GM19452 (cell line): ENCODE results near the gene DNAJC12.
A peak's percentile ranks its signal among the peaks of the same experiment; 100 is the strongest.
"Not testable (repeated sequence)": the region's sequence is repeated elsewhere in the genome, so short reads cannot be mapped to it uniquely, and the experiment has no call there.

Source experiments
- ATAC-seq: cut with Tn5 transposase; IDR thresholded peaks from one replicate; pipeline ENCODE4 v1.9.1; 2021; ENCODE audit not compliant: unreplicated experiment

The DNAJC12 gene

DNA sequence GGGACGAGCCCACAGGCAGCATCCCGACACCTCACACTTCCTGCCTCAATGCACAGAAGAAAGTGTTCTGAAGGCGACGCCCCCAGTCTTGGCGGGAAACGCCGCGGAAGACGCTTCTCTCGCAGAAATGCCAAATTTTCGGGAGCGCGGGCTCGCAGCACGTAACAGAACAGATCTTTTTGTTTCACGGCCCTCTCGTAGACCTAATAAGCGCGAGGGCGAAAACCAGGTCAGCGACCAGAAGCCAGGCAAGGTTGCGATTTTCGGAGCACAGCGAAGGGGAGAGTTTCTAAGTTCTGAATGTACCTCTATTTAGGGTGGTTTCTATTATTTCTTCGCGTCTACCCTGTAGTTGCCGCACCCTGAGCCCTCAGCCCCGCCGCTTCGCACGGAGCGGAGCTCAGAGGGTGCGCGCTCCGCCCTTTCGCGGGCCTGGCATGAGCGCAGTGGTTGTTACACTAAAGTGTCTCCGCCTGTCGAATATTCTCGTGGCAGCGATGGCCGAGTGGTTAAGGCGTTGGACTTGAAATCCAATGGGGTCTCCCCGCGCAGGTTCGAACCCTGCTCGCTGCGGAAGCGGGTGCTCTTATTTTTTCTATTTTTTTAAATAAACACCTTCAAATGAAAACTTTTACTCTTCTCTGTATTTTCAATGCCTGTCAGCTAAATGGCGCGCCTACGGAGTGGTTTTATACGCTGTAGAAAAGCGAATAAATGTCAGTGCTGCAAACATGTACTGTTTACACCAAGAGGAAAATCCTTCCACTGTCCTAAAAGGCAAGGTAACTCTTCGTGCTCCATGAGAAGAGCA is 73.8 kb downstream of the DNAJC12 start:
- peak; percentile 87 for ATAC-seq

DNA sequence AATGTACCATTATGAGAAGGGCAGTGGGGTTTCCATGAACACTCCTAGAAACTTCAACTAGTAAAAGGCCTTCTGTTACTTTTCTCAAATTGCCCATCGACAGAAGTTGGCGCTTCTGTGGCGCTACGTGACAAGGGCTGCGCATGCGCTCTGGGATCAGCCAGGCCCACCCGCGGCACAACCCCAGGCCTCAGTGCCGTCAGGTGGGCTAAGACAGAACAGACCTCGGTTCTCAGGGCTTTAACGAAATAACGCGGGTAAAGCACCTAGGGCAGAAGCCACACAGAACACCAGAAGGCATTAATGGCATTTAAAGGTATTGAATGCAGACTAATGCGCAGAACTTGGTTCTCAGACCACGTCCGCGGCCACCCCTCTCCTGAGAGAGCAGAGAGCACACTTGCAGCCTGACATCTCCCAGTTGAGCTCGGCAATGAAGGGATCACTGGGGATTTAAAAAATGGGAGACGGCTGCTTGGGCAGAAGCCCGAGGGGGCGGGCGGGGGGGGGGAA is 74.4 kb downstream of the DNAJC12 start:
- peak; percentile 25 for ATAC-seq

DNA sequence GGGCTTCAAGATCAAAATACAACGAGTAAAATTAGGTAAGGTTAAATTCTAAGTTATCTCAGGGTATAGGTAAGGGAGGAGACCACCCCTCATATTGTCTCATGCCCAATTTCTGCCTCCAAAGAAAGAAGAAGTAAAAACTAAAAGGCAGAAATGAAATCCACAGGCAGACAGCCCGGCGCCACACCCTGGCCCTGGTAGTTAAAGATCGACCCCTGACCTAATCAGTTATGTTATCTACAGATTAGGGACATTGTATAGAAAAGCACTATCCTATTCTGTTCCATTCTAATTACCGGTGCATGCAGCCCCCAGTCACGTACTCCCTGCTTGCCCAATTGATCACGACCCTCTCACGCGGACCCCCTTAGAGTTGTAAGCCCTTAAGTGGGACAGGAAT is 75.4 kb downstream of the DNAJC12 start:
- not testable (repeated sequence) for ATAC-seq

DNA sequence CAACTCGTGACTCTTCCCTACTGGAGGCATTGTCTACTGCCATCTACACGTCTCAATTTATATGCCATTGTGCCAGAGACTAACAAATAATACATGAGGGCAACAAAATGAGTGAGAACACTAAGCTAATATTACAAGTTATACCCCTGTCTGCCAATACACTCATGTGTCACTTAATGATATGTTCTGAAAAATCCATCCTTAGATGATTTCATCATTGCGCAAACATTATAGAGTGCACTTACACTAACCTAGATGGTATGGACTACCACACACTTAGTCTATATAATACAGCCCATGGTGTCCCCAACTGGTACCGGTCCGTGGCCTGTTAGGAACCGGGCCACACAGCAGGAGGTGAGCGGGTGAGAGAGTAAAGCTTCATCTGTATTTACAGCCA is 77.7 kb downstream of the DNAJC12 start:
- ATAC-seq = no peak
